Neural crest cell (in vitro differentiated cells): ENCODE measurements around the gene SLC52A1. TPM values are rescaled to one million over a fixed set of nuclear protein-coding genes. Genes with fewer than 3 reads are reported as not detected.

Experiments used
- DNase-seq: peaks from one replicate; pipeline ENCODE4 v3.0.0; 2021; ENCODE audit warnings: low read depth, mixed read lengths, low spot score
- H3K27ac Mint-ChIP-seq: one replicate; pipeline ENCODE4 v1.8.0; 2021; ENCODE audit warnings: mild to moderate bottlenecking, mixed read lengths; ENCODE audit not compliant: unreplicated experiment
- H3K27me3 Mint-ChIP-seq: 2 replicates; pipeline ENCODE4 v1.8.0; 2021; ENCODE audit warnings: low read depth, mild to moderate bottlenecking, mixed read lengths
- H3K36me3 Mint-ChIP-seq: 2 replicates; pipeline ENCODE4 v1.8.0; 2021; ENCODE audit warnings: low read depth, mild to moderate bottlenecking, mixed read lengths
- H3K4me1 Mint-ChIP-seq: 2 replicates; pipeline ENCODE4 v1.8.0; 2021; ENCODE audit warnings: mixed read lengths
- H3K4me3 Mint-ChIP-seq: one replicate; pipeline ENCODE4 v1.8.0; 2021; ENCODE audit warnings: mild to moderate bottlenecking, mixed read lengths
- H3K9me3 Mint-ChIP-seq: 2 replicates; pipeline ENCODE4 v1.8.0; 2021; ENCODE audit warnings: mixed read lengths
- total RNA-seq: library from RNA; stranded (reverse); gene quantifications from 2 replicates; pipeline ENCODE4 v1.2.1, GENCODE V29; 2021
- TF ChIP-seq, protein P1 (sequence below): fragments of 200-600 bp; sonication (generic); conservative IDR thresholded peaks from 2 replicates; pipeline ENCODE4 v1.5.0; 2021; ENCODE audit warnings: antibody characterized with exemption, mild to moderate bottlenecking

Gene SLC52A1
- total RNA-seq, 1 donor from 2014 or later = not detected

DNA sequence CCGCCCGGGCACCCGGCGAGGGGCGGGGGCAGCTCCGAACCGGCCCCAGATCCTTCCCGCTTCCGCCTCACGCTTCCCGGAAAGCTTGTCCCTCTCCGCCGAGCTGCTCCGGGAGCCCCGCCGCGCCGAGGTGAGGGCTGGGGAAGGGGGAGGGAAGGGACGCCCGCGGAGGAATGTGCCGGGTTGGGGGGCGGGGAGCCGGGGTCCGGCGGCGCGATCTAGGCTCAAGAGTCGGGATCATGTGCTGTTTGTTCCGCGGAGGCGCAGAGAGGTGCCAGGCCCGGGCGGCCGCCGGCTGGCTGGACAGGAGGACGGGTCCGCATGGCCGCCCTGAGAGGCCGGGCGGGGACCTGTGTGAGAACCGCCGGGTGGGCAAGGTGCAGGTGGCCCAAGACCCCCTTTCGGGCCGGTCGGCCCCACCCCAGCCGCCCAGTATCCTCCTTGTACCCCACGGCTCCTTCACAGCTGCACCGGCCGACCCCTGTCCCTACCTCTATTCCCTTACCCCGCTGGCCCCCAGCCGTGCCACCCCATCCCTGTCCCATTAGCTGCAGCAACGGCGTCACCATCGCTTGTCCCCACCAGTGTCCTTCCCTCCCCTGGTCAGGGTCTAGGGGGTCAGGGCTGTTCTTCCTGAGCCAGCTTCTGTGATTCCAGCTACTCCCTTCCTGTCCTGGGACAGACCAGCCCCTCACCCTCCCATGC is 37.0 kb downstream of the SLC52A1 start:
- TF ChIP-seq, protein P1, sequence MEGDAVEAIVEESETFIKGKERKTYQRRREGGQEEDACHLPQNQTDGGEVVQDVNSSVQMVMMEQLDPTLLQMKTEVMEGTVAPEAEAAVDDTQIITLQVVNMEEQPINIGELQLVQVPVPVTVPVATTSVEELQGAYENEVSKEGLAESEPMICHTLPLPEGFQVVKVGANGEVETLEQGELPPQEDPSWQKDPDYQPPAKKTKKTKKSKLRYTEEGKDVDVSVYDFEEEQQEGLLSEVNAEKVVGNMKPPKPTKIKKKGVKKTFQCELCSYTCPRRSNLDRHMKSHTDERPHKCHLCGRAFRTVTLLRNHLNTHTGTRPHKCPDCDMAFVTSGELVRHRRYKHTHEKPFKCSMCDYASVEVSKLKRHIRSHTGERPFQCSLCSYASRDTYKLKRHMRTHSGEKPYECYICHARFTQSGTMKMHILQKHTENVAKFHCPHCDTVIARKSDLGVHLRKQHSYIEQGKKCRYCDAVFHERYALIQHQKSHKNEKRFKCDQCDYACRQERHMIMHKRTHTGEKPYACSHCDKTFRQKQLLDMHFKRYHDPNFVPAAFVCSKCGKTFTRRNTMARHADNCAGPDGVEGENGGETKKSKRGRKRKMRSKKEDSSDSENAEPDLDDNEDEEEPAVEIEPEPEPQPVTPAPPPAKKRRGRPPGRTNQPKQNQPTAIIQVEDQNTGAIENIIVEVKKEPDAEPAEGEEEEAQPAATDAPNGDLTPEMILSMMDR = no peak
- H3K36me3 Mint-ChIP-seq = peaks cover 5% of the 10 kb centered on the region
- peak overlapping the region; percentile 88 for H3K4me3 Mint-ChIP-seq
- peaks cover 7% of the 10 kb centered on the region for H3K27me3 Mint-ChIP-seq
- peaks cover 15% of the 10 kb centered on the region for H3K4me1 Mint-ChIP-seq
- H3K9me3 Mint-ChIP-seq = no peaks in the 10 kb centered on the region
- no peak overlapping the region for H3K27ac Mint-ChIP-seq
- DNase-seq = peak; percentile 47

DNA sequence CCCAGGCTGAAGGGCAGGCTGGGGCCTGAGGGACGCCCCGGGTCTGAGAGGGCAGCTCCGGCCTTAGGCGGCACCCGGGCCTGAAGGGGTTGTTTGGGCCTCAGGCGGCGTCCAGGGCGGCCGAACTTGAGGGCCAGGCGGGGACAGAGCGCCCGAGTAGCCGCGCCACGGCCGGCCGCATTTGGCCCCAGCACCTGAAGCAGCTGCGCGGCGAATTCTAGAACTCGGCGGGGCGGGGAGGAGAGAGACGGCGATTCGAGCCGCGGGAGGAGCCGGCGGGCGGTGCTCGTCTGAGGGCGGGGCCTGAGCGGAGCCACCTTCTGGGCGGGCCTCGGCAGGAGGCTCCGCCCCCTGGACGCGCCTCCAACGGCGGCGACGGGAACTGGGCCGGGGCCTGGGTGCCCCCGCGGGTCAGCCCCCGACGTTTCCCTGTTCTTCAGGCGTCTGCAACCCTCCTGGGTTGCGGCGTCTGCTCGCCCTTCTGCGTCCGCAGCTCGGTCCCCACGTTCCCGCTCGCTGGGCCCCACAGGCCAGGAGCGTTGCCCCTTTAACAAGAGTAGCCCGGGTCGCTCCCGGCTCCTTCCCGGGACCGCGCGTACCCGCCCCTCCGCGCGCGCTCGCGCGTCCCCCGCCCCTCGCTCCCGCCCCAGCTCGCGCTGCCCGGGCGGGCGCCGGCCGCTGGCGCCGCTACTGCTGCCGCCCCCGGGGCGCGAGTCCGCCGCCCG is 37.8 kb downstream of the SLC52A1 start, which contains the start of the genes INCA1 and KIF1C:
Gene INCA1 (minus strand): TSS at position 221 of the 725 bp plus-strand sequence. CDS start 3,085 bp downstream, outside the sequence.
Gene KIF1C (plus strand): TSS at position 649 of the 725 bp plus-strand sequence. CDS start 2,297 bp downstream, outside the sequence.
- peak within 1 kb of the TSS; percentile 88 for H3K4me3 Mint-ChIP-seq
- peak; percentile 84 for DNase-seq
- peaks cover 5% of the 10 kb centered on the region for H3K36me3 Mint-ChIP-seq
- peaks cover 15% of the 10 kb centered on the region for H3K4me1 Mint-ChIP-seq
- TF ChIP-seq, protein P1 = peak; percentile 39
- H3K27ac Mint-ChIP-seq = peak within 1 kb of the TSS; percentile 62
- H3K9me3 Mint-ChIP-seq = no peaks in the 10 kb centered on the region
- peaks cover 7% of the 10 kb centered on the region for H3K27me3 Mint-ChIP-seq

DNA sequence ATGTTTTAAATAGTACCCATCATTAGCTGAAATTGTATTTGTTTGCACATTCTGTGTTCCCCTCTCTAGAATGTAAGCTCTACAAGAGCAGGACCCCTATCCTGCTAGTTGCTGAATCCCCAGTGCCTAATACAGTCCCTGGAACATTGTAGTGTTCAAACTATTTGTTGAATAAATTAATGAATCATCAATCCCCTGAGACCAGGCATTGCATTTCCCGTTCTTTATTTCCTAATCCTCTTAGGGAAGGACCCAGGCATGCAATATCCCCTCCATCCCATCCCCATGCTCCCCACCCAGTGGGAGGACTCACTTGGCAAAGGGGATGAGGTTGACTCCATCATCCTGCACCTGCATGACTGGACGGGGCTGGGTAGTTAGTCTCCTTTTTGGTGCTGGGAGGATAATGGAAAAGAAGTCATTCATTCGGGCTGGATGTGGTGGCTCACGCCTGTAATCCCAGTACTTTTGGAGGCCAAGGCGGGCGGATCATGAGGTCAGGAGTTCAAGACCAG is 41.1 kb downstream of the SLC52A1 start:
- H3K9me3 Mint-ChIP-seq = no peaks in the 10 kb centered on the region
- DNase-seq = no peak
- peaks cover 7% of the 10 kb centered on the region for H3K27me3 Mint-ChIP-seq
- H3K4me3 Mint-ChIP-seq = peak overlapping the region; percentile 69
- no peaks in the 10 kb centered on the region for H3K36me3 Mint-ChIP-seq
- peaks cover 9% of the 10 kb centered on the region for H3K4me1 Mint-ChIP-seq
- no peak overlapping the region for H3K27ac Mint-ChIP-seq
- TF ChIP-seq, protein P1 = no peak

DNA sequence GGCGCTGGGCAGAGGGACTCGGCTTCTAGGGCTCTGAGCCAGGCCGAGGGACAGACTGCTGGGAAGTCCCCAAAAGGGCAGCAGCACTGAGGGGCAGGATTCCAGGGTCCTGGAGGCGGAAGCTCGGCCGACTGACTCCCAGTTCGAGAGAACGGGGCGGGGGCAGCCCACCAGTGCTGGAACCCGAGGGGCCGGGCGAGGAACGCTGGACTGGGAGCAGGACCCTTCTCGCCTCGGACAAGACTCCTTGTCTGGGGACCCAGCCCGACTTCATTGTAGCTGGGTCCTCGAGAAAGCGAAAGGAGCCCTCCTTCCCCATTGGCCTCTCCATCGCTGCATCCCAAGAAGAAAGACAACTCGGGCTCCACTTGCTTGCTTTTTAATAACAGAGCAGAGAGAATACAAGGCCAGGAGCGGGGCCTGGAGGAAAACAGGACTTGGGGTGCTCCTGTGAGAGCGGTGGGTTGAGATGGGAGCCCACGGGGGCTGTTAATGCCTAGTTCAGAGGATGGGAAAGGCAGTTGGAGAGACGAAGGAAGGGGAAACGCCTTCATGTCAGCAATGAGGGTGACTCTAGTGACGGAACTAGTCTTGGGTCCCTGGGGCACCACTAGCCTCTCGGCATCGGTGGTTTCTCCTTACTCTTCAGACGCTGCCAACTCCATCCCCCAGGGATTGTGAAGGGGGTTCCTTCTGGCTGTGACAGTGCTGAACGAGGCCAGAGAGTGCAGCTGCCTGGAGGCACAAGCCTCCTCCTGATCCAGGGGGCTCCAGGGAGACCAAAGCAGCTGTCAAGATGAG is 47.3 kb downstream of the SLC52A1 start:
- peaks cover 28% of the 10 kb centered on the region for H3K4me1 Mint-ChIP-seq
- peak overlapping the region; percentile 88 for H3K4me3 Mint-ChIP-seq
- DNase-seq = no peak
- TF ChIP-seq, protein P1 = no peak
- H3K27ac Mint-ChIP-seq = no peak overlapping the region
- no peaks in the 10 kb centered on the region for H3K9me3 Mint-ChIP-seq
- H3K27me3 Mint-ChIP-seq = no peaks in the 10 kb centered on the region
- H3K36me3 Mint-ChIP-seq = no peaks in the 10 kb centered on the region
